ENCODE data around the gene ARHGAP6.

GRCh38 chrX:11282043-11282442 is 383.7 kb downstream of the ARHGAP6 start:
- TF ChIP-seq CTCF (IDR thresholded peaks at IDR 0.05) = no peak
- TF ChIP-seq POLR2A (IDR thresholded peaks at IDR 0.05) = no peak

Data from lower leg skin (tissue), 3 donors.